GM12891 (cell line): ENCODE data around the gene R3HDM1.

ENCODE experiments used
- PAX5 ChIP-seq: IDR thresholded peaks from 2 replicates; pipeline ENCODE4 v1.6.1; 2011; ENCODE audit warnings: low read length, moderate library complexity, mild to moderate bottlenecking; ENCODE audit not compliant: insufficient read depth, severe bottlenecking
- POLR2A ChIP-seq: IDR thresholded peaks from 2 replicates; pipeline ENCODE4 v1.6.1; 2011; ENCODE audit warnings: low read depth, low read length, control low read depth
- POU2F2 ChIP-seq: IDR thresholded peaks from 2 replicates; pipeline ENCODE4 v1.6.1; 2011; ENCODE audit warnings: low read depth, mild to moderate bottlenecking, control low read depth, low read length, moderate library complexity
- TAF1 ChIP-seq: IDR thresholded peaks from 2 replicates; pipeline ENCODE4 v1.6.1; 2011; ENCODE audit warnings: low read depth, low read length, control low read depth

- TF ChIP-seq POLR2A (no peak), PAX5 (no peak), TAF1 (no peak), POU2F2 (no peak)
Observed at GRCh38 chr2:135741043-135741394, 209.7 kb downstream of the R3HDM1 start.
